GM12878 (cell line): ENCODE results near the gene TBC1D5. TPM values are rescaled to one million over a fixed set of nuclear protein-coding genes. Genes with fewer than 3 reads are reported as not detected.

Experiments used
- ATAC-seq: fragments of 200-7000 bp; cut with Tn5 transposase; 3 replicates; pipeline ENCODE4 v1.9.1; 2020; ENCODE audit warnings: mild to moderate bottlenecking, moderate library complexity
- BruUV-seq: library from RNA; stranded (reverse); fragments of 400-500 nt; replicated peaks from 2 replicates; lab custom pipeline; 2021; lab: Mats Ljungman, UMichigan
- CTCF ChIA-PET: fragments of 300-600 bp; sonication (Branson Sonifier 250); formaldehyde crosslinking; extraction: SDS; loops from one replicate; lab custom pipeline; 2021; ENCODE audit warnings: inconsistent platforms; lab: Yijun Ruan, JAX
- POLR2A ChIA-PET: fragments of 350-600 bp; formaldehyde crosslinking; extraction: SDS; loops from one replicate; lab custom pipeline; 2021; ENCODE audit warnings: inconsistent platforms; lab: Charles Lee
- RAD21 ChIA-PET: fragments of 300-600 bp; sonication (Branson Sonifier 250); formaldehyde crosslinking; loops from one replicate; lab custom pipeline; 2023; ENCODE audit warnings: antibody characterized with exemption; ENCODE audit not compliant: unreplicated experiment; lab: Charles Lee
- SMC1A ChIA-PET: fragments of 300-600 bp; sonication (Branson Sonifier 250); formaldehyde crosslinking; loops from one replicate; lab custom pipeline; 2023; ENCODE audit not compliant: unreplicated experiment, uncharacterized antibody; lab: Charles Lee
- DNase-seq: peaks from one replicate; pipeline ENCODE4 v3.0.0-alpha.2; 2011; ENCODE audit warnings: low read depth, low spot score
- FAIRE-seq: peaks from 3 replicates; lab custom pipeline; 2011; peaks lifted over from hg19 to GRCh38; lab: Jason Lieb, UNC
- H2AFZ ChIP-seq: 2 replicates; pipeline ENCODE4 v1.6.0; 2011; ENCODE audit warnings: low read depth, low read length, control low read depth; ENCODE audit not compliant: control insufficient read depth
- H3K27ac ChIP-seq: 2 replicates; pipeline ENCODE4 v1.5.1; 2011; ENCODE audit warnings: control low read depth; ENCODE audit not compliant: control insufficient read depth, insufficient read depth
- H3K27me3 ChIP-seq, 2 experiments: replicated peaks in 1 of 2; 2 replicates each; pipeline versions ENCODE4 v1.6.0 to v1.6.1; 2011; ENCODE audit warnings: low read length in 1 of 2; ENCODE audit not compliant: control insufficient read depth in 2 of 2, insufficient read depth in 2 of 2
- H3K36me3 ChIP-seq, 2 experiments: 2 replicates each; pipeline ENCODE4 v1.5.1; 2011; ENCODE audit warnings: low read length in 1 of 2; ENCODE audit not compliant: control insufficient read depth in 2 of 2, insufficient read depth in 2 of 2
- H3K4me1 ChIP-seq: 2 replicates; pipeline ENCODE4 v1.6.1; 2011; ENCODE audit warnings: mild to moderate bottlenecking, low read length, moderate library complexity, mixed read lengths; ENCODE audit not compliant: control insufficient read depth, insufficient read depth
- H3K4me2 ChIP-seq: 2 replicates; pipeline ENCODE4 v1.6.0; 2011; ENCODE audit warnings: control low read depth; ENCODE audit not compliant: control insufficient read depth, insufficient read depth
- H3K4me3 ChIP-seq: fragments of 200-600 bp; sonication (generic); 2 replicates; pipeline ENCODE4 v1.5.1; 2016
- H3K79me2 ChIP-seq: 2 replicates; pipeline ENCODE4 v1.6.0; 2011; ENCODE audit warnings: low read length; ENCODE audit not compliant: control insufficient read depth, insufficient read depth
- H3K9ac ChIP-seq: 2 replicates; pipeline ENCODE4 v1.8.0; 2011; ENCODE audit warnings: low read length, control low read depth, mixed read lengths; ENCODE audit not compliant: control insufficient read depth, insufficient read depth
- H3K9me3 ChIP-seq: replicated peaks from 3 replicates; pipeline ENCODE4 v1.5.1; 2011; ENCODE audit warnings: mild to moderate bottlenecking, low read length; ENCODE audit not compliant: control insufficient read depth, insufficient read depth
- H4K20me1 ChIP-seq: 2 replicates; pipeline ENCODE4 v1.6.0; 2011; ENCODE audit not compliant: control insufficient read depth, insufficient read depth
- HDAC6 ChIP-seq: fragments of 200-600 bp; sonication (generic); IDR thresholded peaks from one replicate; pipeline ENCODE4 v1.8.0; 2017; ENCODE audit warnings: antibody characterized with exemption; ENCODE audit not compliant: unreplicated experiment
- IKZF1 ChIP-seq: fragments of 450-650 bp; conservative IDR thresholded peaks from 2 replicates; pipeline ENCODE4 v1.6.1; 2017; ENCODE audit warnings: antibody characterized with exemption, mild to moderate bottlenecking
- IRF4 ChIP-seq: IDR thresholded peaks from 2 replicates; pipeline ENCODE4 v1.6.1; 2011; ENCODE audit warnings: low read depth, low read length
- SREBF2 ChIP-seq: IDR thresholded peaks from 2 replicates; pipeline ENCODE4 v1.6.1; 2012; ENCODE audit warnings: mild to moderate bottlenecking, low read length
- SUZ12 ChIP-seq: fragments of 200-600 bp; sonication (generic); IDR thresholded peaks from one replicate; pipeline ENCODE4 v1.6.1; 2018; ENCODE audit warnings: antibody characterized with exemption, mild to moderate bottlenecking; ENCODE audit not compliant: unreplicated experiment
- YBX1 ChIP-seq: fragments of 450-650 bp; IDR thresholded peaks from 2 replicates; pipeline ENCODE4 v1.6.1; 2016; ENCODE audit warnings: antibody characterized with exemption
- ZNF217 ChIP-seq: fragments of 450-650 bp; IDR thresholded peaks from 2 replicates; pipeline ENCODE4 v1.6.1; 2017; ENCODE audit warnings: antibody characterized with exemption, mild to moderate bottlenecking
- ZNF384 ChIP-seq: IDR thresholded peaks from 2 replicates; pipeline ENCODE4 v1.6.1; 2012; ENCODE audit warnings: low read depth, mild to moderate bottlenecking, low read length, improper control_type of control experiment, borderline replicate concordance
- WGBS: methylation state at CpG from one replicate; pipeline ENCODE4 v1.1.6; 2016; ENCODE audit warnings: low lambda C conversion rate; ENCODE audit not compliant: insufficient replicate concordance, insufficient coverage; ENCODE audit errors: missing lambda C conversion rate; 5-methylcytosine and 5-hydroxymethylcytosine counted together
- in situ Hi-C: fragments of 300-500 bp; cut with MboI; formaldehyde crosslinking; loops from 9 replicates; pipeline ENCODE4 v1.14.3; 2018; ENCODE audit warnings: mixed read lengths
- intact Hi-C: fragments of 100-400 bp; cut with micrococcal nuclease; formaldehyde crosslinking; loops from one replicate; pipeline ENCODE4 v1.14.2; 2022; ENCODE audit not compliant: unreplicated experiment
- polyA plus RNA-seq, 11 experiments: library from polyadenylated mRNA; depleted of rRNA in 4 of 11; unstranded in 6 of 11; stranded (reverse) in 5 of 11; fragments of >200 nt; fragmentation: Nextera tagmentation in 4 of 11; fragmentation: Illumina TruSeq in 1 of 11; extraction: Ambion mirVana in 4 of 11; extraction: Trizol in 1 of 11; gene quantifications; 1 replicate in 1 of 11; 2 replicates in 10 of 11; pipeline versions ENCODE4 v1.2.1 to v1.2.3, GENCODE V29; 2011 to 2016; ENCODE audit warnings: inconsistent platforms in 2 of 11, missing spikeins in 2 of 11, low read depth in 1 of 11
- total RNA-seq, 4 experiments: library from RNA; depleted of rRNA in 3 of 4; stranded (reverse); fragments of >200 nt in 3 of 4; fragmentation: Illumina TruSeq in 1 of 4; extraction: Trizol in 1 of 4; gene quantifications; 2 replicates each; pipeline versions ENCODE4 v1.2.1 to v1.2.3, GENCODE V29; 2013 to 2021
- TF ChIP-seq, protein P1 (sequence below): fragments of 450-650 bp; IDR thresholded peaks from 2 replicates; pipeline ENCODE4 v1.6.1; 2017; ENCODE audit warnings: mild to moderate bottlenecking, moderate library complexity
- TF ChIP-seq, protein P2 (sequence below): fragments of 450-650 bp; IDR thresholded peaks from 2 replicates; pipeline ENCODE4 v1.6.1; 2017; ENCODE audit warnings: mild to moderate bottlenecking, moderate library complexity
- TF ChIP-seq, protein P3 (sequence below): IDR thresholded peaks from 2 replicates; pipeline ENCODE4 v1.6.1; 2012; ENCODE audit warnings: low read length, inconsistent platforms

TBC1D5 gene
- total and polyA plus RNA-seq, 10 of the 15 experiments (the other 5 are each of a cell fraction or from before 2014, with no cell fraction given) = 5.5 to 61.0 (median 43.8) TPM

DNA sequence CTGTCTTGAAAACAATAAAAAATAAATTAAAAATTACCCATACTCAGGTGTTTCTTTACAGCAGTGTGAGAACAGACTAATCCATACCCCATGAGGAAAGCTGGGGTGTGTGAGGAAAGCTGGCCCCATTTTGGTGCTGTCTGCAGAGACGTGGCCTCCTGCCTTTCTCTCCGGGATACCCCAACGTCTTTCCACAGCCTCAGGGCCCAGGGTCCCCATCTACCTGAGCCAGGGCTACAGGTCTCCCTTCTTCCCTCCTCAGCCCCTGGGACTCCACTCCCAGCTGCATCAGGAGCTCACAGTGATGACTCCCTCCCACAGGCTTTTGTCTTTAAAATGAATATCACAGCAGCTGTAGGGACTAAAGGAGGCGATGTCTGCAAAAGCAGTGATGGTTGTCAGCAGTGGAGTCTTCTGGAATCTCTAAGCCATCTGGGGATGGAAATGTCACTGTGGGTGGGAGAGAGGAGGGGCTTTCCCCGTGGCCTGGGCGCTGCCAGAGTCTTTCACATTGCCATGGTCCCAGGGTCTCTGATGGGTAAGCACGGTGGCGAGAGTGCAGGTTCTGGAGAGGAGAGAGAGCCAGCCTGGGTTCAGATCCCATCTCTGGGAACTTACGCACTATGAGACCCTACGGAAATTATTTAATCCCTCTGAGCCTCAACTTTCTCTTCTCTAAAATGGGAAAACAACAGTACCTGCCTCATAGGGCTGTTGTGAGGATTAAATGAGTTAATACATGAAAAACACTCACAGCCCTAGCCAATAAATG lies 598.4 kb downstream of the TBC1D5 start:
- Histone ChIP-seq H4K20me1 (no peaks in the 10 kb centered on the region), H3K27ac (no peak overlapping the region), H2AFZ (no peak overlapping the region), H3K4me2 (no peak overlapping the region), H3K4me1 (peaks cover 12% of the 10 kb centered on the region), H3K9me3 (no peaks in the 10 kb centered on the region; the same call in 2 of the 3 replicates), H3K79me2 (no peaks in the 10 kb centered on the region), H3K9ac (no peak overlapping the region), H3K27me3 (no peaks in the 10 kb centered on the region), H3K4me3 (no peak overlapping the region), H3K36me3 (no peaks in the 10 kb centered on the region)
- CTCF ChIA-PET = interaction anchor here (1.4 kb wide), 1 partner anchor 547 kb away, joined by 4 read pairs; no protein-coding TSS in a partner anchor
- BruUV-seq = no TSS peak
- 74% methylated on average over 10 of the region's 10 CpGs for WGBS
- intact Hi-C loops (loop anchor here (5.0 kb wide), 1 partner anchor 542 kb away; no protein-coding TSS in a partner anchor), in situ Hi-C loops (no loop called here)
- RAD21 ChIA-PET = interaction anchor here (1.4 kb wide), 1 partner anchor 9 kb away, joined by 4 read pairs; no protein-coding TSS in a partner anchor
- TF ChIP-seq ZNF217 (0 out of 2 replicates have a peak, but pooled peaks have one; percentile 32), IKZF1 (0 out of 2 replicates have a peak, but pooled peaks have one; percentile 13), SUZ12 (no peak), IRF4 (no peak), ZNF384 (no peak), YBX1 (no peak), HDAC6 (no peak), SREBF2 (no peak)
- TF ChIP-seq, protein P1, sequence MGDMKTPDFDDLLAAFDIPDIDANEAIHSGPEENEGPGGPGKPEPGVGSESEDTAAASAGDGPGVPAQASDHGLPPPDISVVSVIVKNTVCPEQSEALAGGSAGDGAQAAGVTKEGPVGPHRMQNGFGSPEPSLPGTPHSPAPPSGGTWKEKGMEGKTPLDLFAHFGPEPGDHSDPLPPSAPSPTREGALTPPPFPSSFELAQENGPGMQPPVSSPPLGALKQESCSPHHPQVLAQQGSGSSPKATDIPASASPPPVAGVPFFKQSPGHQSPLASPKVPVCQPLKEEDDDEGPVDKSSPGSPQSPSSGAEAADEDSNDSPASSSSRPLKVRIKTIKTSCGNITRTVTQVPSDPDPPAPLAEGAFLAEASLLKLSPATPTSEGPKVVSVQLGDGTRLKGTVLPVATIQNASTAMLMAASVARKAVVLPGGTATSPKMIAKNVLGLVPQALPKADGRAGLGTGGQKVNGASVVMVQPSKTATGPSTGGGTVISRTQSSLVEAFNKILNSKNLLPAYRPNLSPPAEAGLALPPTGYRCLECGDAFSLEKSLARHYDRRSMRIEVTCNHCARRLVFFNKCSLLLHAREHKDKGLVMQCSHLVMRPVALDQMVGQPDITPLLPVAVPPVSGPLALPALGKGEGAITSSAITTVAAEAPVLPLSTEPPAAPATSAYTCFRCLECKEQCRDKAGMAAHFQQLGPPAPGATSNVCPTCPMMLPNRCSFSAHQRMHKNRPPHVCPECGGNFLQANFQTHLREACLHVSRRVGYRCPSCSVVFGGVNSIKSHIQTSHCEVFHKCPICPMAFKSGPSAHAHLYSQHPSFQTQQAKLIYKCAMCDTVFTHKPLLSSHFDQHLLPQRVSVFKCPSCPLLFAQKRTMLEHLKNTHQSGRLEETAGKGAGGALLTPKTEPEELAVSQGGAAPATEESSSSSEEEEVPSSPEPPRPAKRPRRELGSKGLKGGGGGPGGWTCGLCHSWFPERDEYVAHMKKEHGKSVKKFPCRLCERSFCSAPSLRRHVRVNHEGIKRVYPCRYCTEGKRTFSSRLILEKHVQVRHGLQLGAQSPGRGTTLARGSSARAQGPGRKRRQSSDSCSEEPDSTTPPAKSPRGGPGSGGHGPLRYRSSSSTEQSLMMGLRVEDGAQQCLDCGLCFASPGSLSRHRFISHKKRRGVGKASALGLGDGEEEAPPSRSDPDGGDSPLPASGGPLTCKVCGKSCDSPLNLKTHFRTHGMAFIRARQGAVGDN = no peak
- TF ChIP-seq, protein P2, sequence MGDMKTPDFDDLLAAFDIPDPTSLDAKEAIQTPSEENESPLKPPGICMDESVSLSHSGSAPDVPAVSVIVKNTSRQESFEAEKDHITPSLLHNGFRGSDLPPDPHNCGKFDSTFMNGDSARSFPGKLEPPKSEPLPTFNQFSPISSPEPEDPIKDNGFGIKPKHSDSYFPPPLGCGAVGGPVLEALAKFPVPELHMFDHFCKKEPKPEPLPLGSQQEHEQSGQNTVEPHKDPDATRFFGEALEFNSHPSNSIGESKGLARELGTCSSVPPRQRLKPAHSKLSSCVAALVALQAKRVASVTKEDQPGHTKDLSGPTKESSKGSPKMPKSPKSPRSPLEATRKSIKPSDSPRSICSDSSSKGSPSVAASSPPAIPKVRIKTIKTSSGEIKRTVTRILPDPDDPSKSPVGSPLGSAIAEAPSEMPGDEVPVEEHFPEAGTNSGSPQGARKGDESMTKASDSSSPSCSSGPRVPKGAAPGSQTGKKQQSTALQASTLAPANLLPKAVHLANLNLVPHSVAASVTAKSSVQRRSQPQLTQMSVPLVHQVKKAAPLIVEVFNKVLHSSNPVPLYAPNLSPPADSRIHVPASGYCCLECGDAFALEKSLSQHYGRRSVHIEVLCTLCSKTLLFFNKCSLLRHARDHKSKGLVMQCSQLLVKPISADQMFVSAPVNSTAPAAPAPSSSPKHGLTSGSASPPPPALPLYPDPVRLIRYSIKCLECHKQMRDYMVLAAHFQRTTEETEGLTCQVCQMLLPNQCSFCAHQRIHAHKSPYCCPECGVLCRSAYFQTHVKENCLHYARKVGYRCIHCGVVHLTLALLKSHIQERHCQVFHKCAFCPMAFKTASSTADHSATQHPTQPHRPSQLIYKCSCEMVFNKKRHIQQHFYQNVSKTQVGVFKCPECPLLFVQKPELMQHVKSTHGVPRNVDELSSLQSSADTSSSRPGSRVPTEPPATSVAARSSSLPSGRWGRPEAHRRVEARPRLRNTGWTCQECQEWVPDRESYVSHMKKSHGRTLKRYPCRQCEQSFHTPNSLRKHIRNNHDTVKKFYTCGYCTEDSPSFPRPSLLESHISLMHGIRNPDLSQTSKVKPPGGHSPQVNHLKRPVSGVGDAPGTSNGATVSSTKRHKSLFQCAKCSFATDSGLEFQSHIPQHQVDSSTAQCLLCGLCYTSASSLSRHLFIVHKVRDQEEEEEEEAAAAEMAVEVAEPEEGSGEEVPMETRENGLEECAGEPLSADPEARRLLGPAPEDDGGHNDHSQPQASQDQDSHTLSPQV = no peak
- TF ChIP-seq, protein P3, sequence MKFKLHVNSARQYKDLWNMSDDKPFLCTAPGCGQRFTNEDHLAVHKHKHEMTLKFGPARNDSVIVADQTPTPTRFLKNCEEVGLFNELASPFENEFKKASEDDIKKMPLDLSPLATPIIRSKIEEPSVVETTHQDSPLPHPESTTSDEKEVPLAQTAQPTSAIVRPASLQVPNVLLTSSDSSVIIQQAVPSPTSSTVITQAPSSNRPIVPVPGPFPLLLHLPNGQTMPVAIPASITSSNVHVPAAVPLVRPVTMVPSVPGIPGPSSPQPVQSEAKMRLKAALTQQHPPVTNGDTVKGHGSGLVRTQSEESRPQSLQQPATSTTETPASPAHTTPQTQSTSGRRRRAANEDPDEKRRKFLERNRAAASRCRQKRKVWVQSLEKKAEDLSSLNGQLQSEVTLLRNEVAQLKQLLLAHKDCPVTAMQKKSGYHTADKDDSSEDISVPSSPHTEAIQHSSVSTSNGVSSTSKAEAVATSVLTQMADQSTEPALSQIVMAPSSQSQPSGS = no peak
- POLR2A ChIA-PET = no interaction called here
- FAIRE-seq (no peak), DNase-seq (no peak), ATAC-seq (no peak)
- SMC1A ChIA-PET = interaction anchor here (0.8 kb wide), 1 partner anchor 88 kb away, joined by 3 read pairs; no protein-coding TSS in a partner anchor
